Smooth muscle cell (in vitro differentiated cells): ENCODE measurements around the gene AMOTL1. TPM values are rescaled to one million over a fixed set of nuclear protein-coding genes. Genes with fewer than 3 reads are reported as not detected.

Source experiments
- DNase-seq: peaks from one replicate; lab custom pipeline; 2025; ENCODE audit not compliant: unreplicated experiment; lab: John Stamatoyannopoulos, UW
- H2AFZ ChIP-seq: fragments of 200-600 bp; sonication (generic); 2 replicates; pipeline ENCODE4 v1.6.0; 2016; ENCODE audit warnings: antibody characterized with exemption, low read depth, mild to moderate bottlenecking
- H3F3A ChIP-seq: fragments of 200-600 bp; sonication (generic); 2 replicates; pipeline ENCODE4 v1.6.0; 2017; ENCODE audit warnings: antibody characterized with exemption, low read depth
- H3K27ac ChIP-seq: fragments of 200-600 bp; sonication (generic); 2 replicates; pipeline ENCODE4 v1.5.1; 2016; ENCODE audit warnings: low read depth, mild to moderate bottlenecking
- H3K27me3 ChIP-seq: fragments of 200-600 bp; sonication (generic); 2 replicates; pipeline ENCODE4 v1.6.1; 2016; ENCODE audit warnings: low read depth, mild to moderate bottlenecking
- H3K36me3 ChIP-seq: fragments of 200-600 bp; sonication (generic); 2 replicates; pipeline ENCODE4 v1.5.1; 2016; ENCODE audit warnings: low read depth
- H3K4me1 ChIP-seq: fragments of 200-600 bp; sonication (generic); 2 replicates; pipeline ENCODE4 v1.5.1; 2016; ENCODE audit warnings: low read depth
- H3K4me2 ChIP-seq: fragments of 200-600 bp; sonication (generic); 2 replicates; pipeline ENCODE4 v1.6.0; 2016; ENCODE audit warnings: mild to moderate bottlenecking
- H3K4me3 ChIP-seq: fragments of 200-600 bp; sonication (generic); 2 replicates; pipeline ENCODE4 v1.5.1; 2016; ENCODE audit warnings: mild to moderate bottlenecking
- H3K79me2 ChIP-seq: fragments of 200-600 bp; sonication (generic); 2 replicates; pipeline ENCODE4 v1.6.0; 2016; ENCODE audit warnings: low read depth, mild to moderate bottlenecking
- H3K9ac ChIP-seq: fragments of 200-600 bp; sonication (generic); 2 replicates; pipeline ENCODE4 v1.6.0; 2016; ENCODE audit warnings: low read depth
- H3K9me3 ChIP-seq: fragments of 200-600 bp; sonication (generic); replicated peaks from 2 replicates; pipeline ENCODE4 v1.5.1; 2016; ENCODE audit warnings: low read depth
- H4K20me1 ChIP-seq: fragments of 200-600 bp; sonication (generic); 2 replicates; pipeline ENCODE4 v1.6.0; 2016; ENCODE audit warnings: low read depth
- WGBS: methylation state at CpG from one replicate; pipeline ENCODE4 v1.1.7; 2016; ENCODE audit warnings: low lambda C conversion rate; 5-methylcytosine and 5-hydroxymethylcytosine counted together
- polyA plus RNA-seq: library from polyadenylated mRNA; unstranded; fragments of >200 nt; fragmentation: Nextera tagmentation; extraction: Ambion mirVana; gene quantifications from 2 replicates; pipeline ENCODE4 v1.2.1, GENCODE V29; 2016
- total RNA-seq: library from RNA; depleted of rRNA; stranded (reverse); fragments of >200 nt; gene quantifications from 2 replicates; pipeline ENCODE4 v1.2.3, GENCODE V29; 2014
- TF ChIP-seq, protein P1 (sequence below): fragments of 200-600 bp; sonication (generic); IDR thresholded peaks from 2 replicates; pipeline ENCODE4 v1.5.1; 2017; ENCODE audit warnings: borderline replicate concordance, mild to moderate bottlenecking, antibody characterized with exemption; ENCODE audit not compliant: insufficient read depth, poor library complexity, severe bottlenecking

Gene AMOTL1
- total and polyA plus RNA-seq, 2 experiments from 2014 or later = 23.4 to 61.0 TPM

DNA sequence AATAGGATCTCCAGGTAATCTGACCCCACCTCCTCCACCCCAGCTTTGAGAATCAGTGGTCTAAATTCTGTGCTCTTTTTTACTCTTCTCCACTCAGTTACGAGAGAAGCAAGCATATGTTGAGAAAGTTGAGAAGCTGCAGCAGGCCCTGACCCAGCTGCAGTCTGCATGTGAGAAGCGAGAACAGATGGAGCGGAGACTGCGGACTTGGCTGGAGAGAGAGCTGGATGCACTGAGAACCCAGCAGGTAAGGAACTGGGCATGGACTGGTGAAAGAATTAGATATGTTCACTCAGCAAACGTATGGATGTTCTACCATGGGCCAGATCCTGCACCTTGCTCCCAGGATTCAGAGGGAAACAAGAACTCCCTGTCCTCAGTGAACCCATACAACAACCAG is 85.7 kb downstream of the AMOTL1 start:
- Histone ChIP-seq H4K20me1 (peaks cover 34% of the 10 kb centered on the region), H3K4me1 (peaks cover 7% of the 10 kb centered on the region), H2AFZ (no peak overlapping the region), H3K36me3 (peaks cover 25% of the 10 kb centered on the region), H3K4me2 (no peak overlapping the region), H3K9me3 (no peaks in the 10 kb centered on the region), H3K27me3 (no peaks in the 10 kb centered on the region), H3K4me3 (no peak overlapping the region), H3F3A (peaks cover 26% of the 10 kb centered on the region), H3K27ac (no peak overlapping the region), H3K79me2 (peaks cover 7% of the 10 kb centered on the region), H3K9ac (no peak overlapping the region)
- 98% methylated on average over 5 of the region's 5 CpGs for WGBS
- DNase-seq = no peak
- TF ChIP-seq, protein P1, sequence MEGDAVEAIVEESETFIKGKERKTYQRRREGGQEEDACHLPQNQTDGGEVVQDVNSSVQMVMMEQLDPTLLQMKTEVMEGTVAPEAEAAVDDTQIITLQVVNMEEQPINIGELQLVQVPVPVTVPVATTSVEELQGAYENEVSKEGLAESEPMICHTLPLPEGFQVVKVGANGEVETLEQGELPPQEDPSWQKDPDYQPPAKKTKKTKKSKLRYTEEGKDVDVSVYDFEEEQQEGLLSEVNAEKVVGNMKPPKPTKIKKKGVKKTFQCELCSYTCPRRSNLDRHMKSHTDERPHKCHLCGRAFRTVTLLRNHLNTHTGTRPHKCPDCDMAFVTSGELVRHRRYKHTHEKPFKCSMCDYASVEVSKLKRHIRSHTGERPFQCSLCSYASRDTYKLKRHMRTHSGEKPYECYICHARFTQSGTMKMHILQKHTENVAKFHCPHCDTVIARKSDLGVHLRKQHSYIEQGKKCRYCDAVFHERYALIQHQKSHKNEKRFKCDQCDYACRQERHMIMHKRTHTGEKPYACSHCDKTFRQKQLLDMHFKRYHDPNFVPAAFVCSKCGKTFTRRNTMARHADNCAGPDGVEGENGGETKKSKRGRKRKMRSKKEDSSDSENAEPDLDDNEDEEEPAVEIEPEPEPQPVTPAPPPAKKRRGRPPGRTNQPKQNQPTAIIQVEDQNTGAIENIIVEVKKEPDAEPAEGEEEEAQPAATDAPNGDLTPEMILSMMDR = no peak

DNA sequence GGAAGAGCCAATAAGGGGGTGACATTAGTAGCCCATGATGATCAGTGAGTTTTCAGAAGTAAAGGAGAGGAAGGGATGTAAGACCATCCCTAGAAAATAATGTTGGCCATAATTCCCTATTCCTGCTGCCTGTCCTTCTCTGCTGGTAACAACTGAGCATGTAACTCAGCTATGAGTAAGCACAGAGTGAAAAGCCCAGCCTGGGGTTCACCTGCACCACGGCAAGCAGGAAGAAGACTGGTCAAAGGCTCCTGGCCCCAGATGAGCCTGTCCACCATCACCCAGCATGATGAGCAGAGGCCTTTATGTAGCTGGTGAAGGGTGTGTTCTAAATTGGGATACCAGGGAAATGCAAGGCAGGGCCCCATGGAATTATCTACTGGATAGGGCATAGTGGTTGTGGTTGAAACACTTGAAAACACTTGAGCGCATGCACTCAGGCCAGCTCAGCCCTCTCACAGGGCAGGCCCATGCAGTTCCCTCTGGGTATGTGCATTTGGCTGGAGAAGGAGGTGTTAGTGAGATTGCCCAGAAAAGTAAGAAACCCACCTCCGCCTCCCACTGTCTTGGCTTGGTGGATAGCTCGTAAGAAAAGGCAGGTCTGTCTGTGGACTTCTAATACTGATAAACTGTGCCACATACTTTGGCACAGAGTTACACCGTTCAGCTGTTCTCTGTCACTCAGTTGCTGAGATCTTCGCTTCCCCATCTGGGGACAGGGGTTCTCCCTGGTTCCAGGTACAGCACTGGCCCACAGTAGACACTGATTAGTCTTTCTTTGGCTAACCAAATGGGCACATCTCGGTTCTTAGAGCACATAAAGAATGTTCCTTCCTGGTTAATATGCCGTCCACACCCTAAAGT is 86.8 kb downstream of the AMOTL1 start:
- Histone ChIP-seq H3K4me1 (peaks cover 7% of the 10 kb centered on the region), H3K9me3 (no peaks in the 10 kb centered on the region), H3K9ac (no peak overlapping the region), H3K4me3 (no peak overlapping the region), H3K27ac (no peak overlapping the region), H3K36me3 (peaks cover 32% of the 10 kb centered on the region), H3F3A (peaks cover 26% of the 10 kb centered on the region), H3K4me2 (no peak overlapping the region), H2AFZ (no peak overlapping the region), H3K27me3 (no peaks in the 10 kb centered on the region), H3K79me2 (peaks cover 10% of the 10 kb centered on the region), H4K20me1 (peaks cover 29% of the 10 kb centered on the region)
- TF ChIP-seq, protein P1 = no peak
- no peak for DNase-seq
- WGBS = 93% methylated on average over 8 of the region's 8 CpGs

DNA sequence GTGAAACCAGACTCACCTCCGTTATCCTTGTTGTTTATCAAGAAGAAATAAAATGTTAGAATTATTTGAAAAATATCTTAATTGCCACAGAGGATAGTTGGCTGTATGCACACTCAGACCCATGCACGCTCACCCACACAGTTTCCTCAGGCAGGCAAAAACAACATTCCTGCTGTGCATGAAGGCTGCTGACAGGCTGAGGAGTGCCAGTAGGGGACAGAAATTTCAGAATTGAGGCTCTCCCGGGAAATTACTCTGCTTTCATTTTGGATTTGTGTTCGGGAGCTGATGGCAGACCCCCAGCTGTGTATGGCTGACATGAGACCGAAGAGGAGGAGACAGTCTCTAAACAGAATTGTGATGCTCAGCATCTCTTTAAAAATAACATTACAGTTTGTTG is 87.5 kb downstream of the AMOTL1 start:
- DNase-seq = no peak
- no peaks in the 10 kb centered on the region for H3K27me3 ChIP-seq
- H3K36me3 ChIP-seq = peaks cover 37% of the 10 kb centered on the region
- H3K4me3 ChIP-seq = no peak overlapping the region
- H4K20me1 ChIP-seq = peaks cover 29% of the 10 kb centered on the region
- no peak overlapping the region for H3K27ac ChIP-seq
- 76% methylated on average over 5 of the region's 5 CpGs for WGBS
- no peak overlapping the region for H2AFZ ChIP-seq
- peaks cover 25% of the 10 kb centered on the region for H3F3A ChIP-seq
- H3K9me3 ChIP-seq = no peaks in the 10 kb centered on the region
- TF ChIP-seq, protein P1 = no peak
- H3K9ac ChIP-seq = no peak overlapping the region
- peaks cover 17% of the 10 kb centered on the region for H3K79me2 ChIP-seq
- H3K4me1 ChIP-seq = peaks cover 7% of the 10 kb centered on the region
- no peak overlapping the region for H3K4me2 ChIP-seq

DNA sequence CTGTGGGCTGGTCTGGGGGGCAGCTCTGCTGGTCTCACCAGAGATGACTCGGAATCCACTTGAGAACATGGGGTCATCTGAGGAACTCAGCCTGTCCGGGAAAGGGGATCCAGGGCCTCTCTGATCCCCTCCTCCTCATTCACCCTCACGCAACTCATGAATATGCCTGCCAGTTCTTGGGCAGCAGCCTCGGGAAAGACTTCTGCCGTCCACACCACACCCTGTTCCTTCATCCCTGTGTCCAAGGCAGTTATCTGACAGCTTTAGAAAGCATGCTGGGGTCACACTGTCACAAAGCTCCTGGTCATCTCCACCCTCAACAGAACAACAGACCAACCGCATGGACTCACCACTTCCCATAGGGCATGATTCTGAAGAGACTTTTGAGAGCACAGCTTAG is 88.3 kb downstream of the AMOTL1 start:
- Histone ChIP-seq H2AFZ (no peak overlapping the region), H3K9ac (no peak overlapping the region), H4K20me1 (peaks cover 32% of the 10 kb centered on the region), H3K4me1 (peaks cover 7% of the 10 kb centered on the region), H3K27me3 (no peaks in the 10 kb centered on the region), H3K79me2 (peaks cover 21% of the 10 kb centered on the region), H3K36me3 (peaks cover 37% of the 10 kb centered on the region), H3K4me3 (no peak overlapping the region), H3K9me3 (no peaks in the 10 kb centered on the region), H3K4me2 (no peak overlapping the region), H3K27ac (no peak overlapping the region), H3F3A (peaks cover 25% of the 10 kb centered on the region)
- TF ChIP-seq, protein P1 = no peak
- 80% methylated on average over 6 of the region's 6 CpGs for WGBS
- DNase-seq = no peak
